Omental fat pad (tissue), 4 donors: ENCODE data around the gene TPD52L1. TPM values are rescaled to one million over a fixed set of nuclear protein-coding genes. Genes with fewer than 3 reads are reported as not detected.

Experiments used
- ATAC-seq: fragments of 150-250 bp; one replicate; pipeline ENCODE4 v1.9.1; 2016; ENCODE audit warnings: mild to moderate bottlenecking, moderate library complexity; ENCODE audit not compliant: low FRiP score
- DNase-seq: peaks from one replicate; pipeline ENCODE4 v3.0.0-alpha.2; 2019; ENCODE audit warnings: low spot score
- CTCF ChIP-seq, 3 donors: fragments of 450-650 bp; IDR thresholded peaks; one replicate each; pipeline ENCODE4 v1.5.1; 2016 to 2017; ENCODE audit warnings: antibody characterized with exemption in 3 of 3, mild to moderate bottlenecking in 3 of 3, moderate library complexity in 2 of 3
- total RNA-seq, 4 donors: library from RNA; depleted of rRNA; stranded (reverse); fragments of >200 nt; gene quantifications; one replicate each; pipeline ENCODE4 v1.1.0, GENCODE V29; 2016

Gene TPD52L1
- total RNA-seq, 4 donors from 2014 or later = 59.1 to 150 (median 68.4) TPM

- ATAC-seq (no peak), DNase-seq (no peak)
- no peak for TF ChIP-seq CTCF (IDR thresholded peaks at IDR 0.05)
Observed at GRCh38 chr6:125169522-125169921, 15.9 kb downstream of the TPD52L1 start.

GRCh38 chr6:125170376-125170775 is 16.8 kb downstream of the TPD52L1 start:
- peak; percentile 87 for ATAC-seq
- no peak for DNase-seq

GRCh38 chr6:125173341-125174095 is 19.9 kb downstream of the TPD52L1 start:
- no peak for ATAC-seq
- no peak for DNase-seq
- no peak for TF ChIP-seq CTCF (IDR thresholded peaks at IDR 0.05)

More at GRCh38 chr6:125170376-125170775, 16.8 kb downstream of the TPD52L1 start:
- TF ChIP-seq CTCF (IDR thresholded peaks at IDR 0.05) = no peak

GRCh38 chr6:125174626-125175025 is 21.1 kb downstream of the TPD52L1 start:
- TF ChIP-seq CTCF (IDR thresholded peaks at IDR 0.05) = no peak
- no peak for DNase-seq
- no peak for ATAC-seq

GRCh38 chr6:125175466-125176048 is 22.0 kb downstream of the TPD52L1 start:
- no peak for TF ChIP-seq CTCF (IDR thresholded peaks at IDR 0.05)
- no peak for ATAC-seq
- no peak for DNase-seq

GRCh38 chr6:125182237-125183008 is 28.9 kb downstream of the TPD52L1 start:
- TF ChIP-seq CTCF (IDR thresholded peaks at IDR 0.05) = no peak
- ATAC-seq = no peak
- no peak for DNase-seq
